Sigmoid colon (tissue), 7 donors: ENCODE data around the gene TEX51. TPM values are rescaled to one million over a fixed set of nuclear protein-coding genes. Genes with fewer than 3 reads are reported as not detected.

ENCODE experiments used
- DNase-seq: peaks from one replicate; pipeline ENCODE4 v3.0.0-alpha.2; 2019
- H3K27ac ChIP-seq, 4 donors: fragments of 200-600 bp; sonication (generic); one replicate each; pipeline ENCODE4 v1.5.1; 2016 to 2019; ENCODE audit warnings: mild to moderate bottlenecking in 1 of 4
- H3K27me3 ChIP-seq, 3 donors: fragments of 200-600 bp; sonication (generic); one replicate each; pipeline ENCODE4 v1.5.1; 2019; ENCODE audit warnings: mild to moderate bottlenecking in 1 of 3
- H3K36me3 ChIP-seq, 4 donors: fragments of 200-600 bp; sonication (generic); one replicate each; pipeline ENCODE4 v1.5.1; 2016 to 2019
- H3K4me1 ChIP-seq, 4 donors: fragments of 200-600 bp; sonication (generic); one replicate each; pipeline ENCODE4 v1.5.1; 2017 to 2019
- H3K4me3 ChIP-seq, 4 donors: fragments of 200-600 bp; sonication (generic); one replicate each; pipeline ENCODE4 v1.5.1; 2017 to 2019; ENCODE audit warnings: mild to moderate bottlenecking in 2 of 4, moderate library complexity in 1 of 4
- H3K9me3 ChIP-seq, 4 donors: fragments of 200-600 bp in 3 of 4; sonication (generic) in 3 of 4; one replicate each; pipeline versions ENCODE4 v1.5.1 to v1.6.1; 2013 to 2019
- CTCF ChIP-seq, 4 experiments: fragments of 450-650 bp in 3 of 4; fragments of 200-600 bp in 1 of 4; IDR thresholded peaks; one replicate each; pipeline ENCODE4 v1.5.1; 2016 to 2019; ENCODE audit warnings: antibody characterized with exemption in 4 of 4, mild to moderate bottlenecking in 3 of 4, moderate library complexity in 2 of 4
- EP300 ChIP-seq, 4 donors: sonication (generic); formaldehyde crosslinking; IDR thresholded peaks; one replicate each; pipeline ENCODE4 v1.6.1; 2017; ENCODE audit warnings: antibody characterized with exemption in 4 of 4
- POLR2A ChIP-seq, 2 donors: fragments of 450-650 bp; IDR thresholded peaks; one replicate each; pipeline ENCODE4 v1.6.1; 2016; ENCODE audit warnings: antibody characterized with exemption in 2 of 2, mild to moderate bottlenecking in 2 of 2, moderate library complexity in 2 of 2
- POLR2AphosphoS5 ChIP-seq, 4 donors: sonication (generic); formaldehyde crosslinking; IDR thresholded peaks; one replicate each; pipeline ENCODE4 v1.6.1; 2017; ENCODE audit warnings: antibody characterized with exemption in 4 of 4
- WGBS, 2 donors: extraction: QIAGEN DNeasy Blood & Tissue Kit; methylation state at CpG; one replicate each; pipeline ENCODE4 v1.1.7; 2013; 5-methylcytosine and 5-hydroxymethylcytosine counted together
- intact Hi-C: fragments of 100-400 bp; cut with DNase I; formaldehyde crosslinking; loops from one replicate; pipeline ENCODE4 v1.15.1; 2023
- polyA plus RNA-seq, 3 donors: library from polyadenylated mRNA; stranded (reverse); fragments of 200-250 nt; gene quantifications; one replicate each; pipeline ENCODE4 v1.2.3, GENCODE V29; 2013
- total RNA-seq, 4 donors: library from RNA; depleted of rRNA; stranded (reverse); fragments of >200 nt; gene quantifications; one replicate each; pipeline ENCODE4 v1.1.0, GENCODE V29; 2016
- donor health status: healthy with polysubstance abuse.
- donor health status: Bipolar disorder and iron deficiency.
- donor health status: healthy.

TEX51 gene
- total and polyA plus RNA-seq, 7 donors, result 1.2 TPM; not detected in 6

- no peak for DNase-seq
- Histone ChIP-seq H3K9me3 (peaks cover 0 to 10% (median 0%) of the 10 kb centered on the region in 4 donors), H3K27ac (no peak overlapping the region), H3K4me1 (no peaks in the 10 kb centered on the region), H3K27me3 (no peaks in the 10 kb centered on the region), H3K4me3 (no peak overlapping the region), H3K36me3 (no peaks in the 10 kb centered on the region)
- 86 to 88% methylated on average over 9 of the region's 9 CpGs for WGBS, 2 donors
- no peak for TF ChIP-seq POLR2A (IDR thresholded peaks at IDR 0.05)
- no peak for TF ChIP-seq CTCF (IDR thresholded peaks at IDR 0.05)
- no peak for TF ChIP-seq POLR2AphosphoS5 (IDR thresholded peaks at IDR 0.05)
- no peak for TF ChIP-seq EP300 (IDR thresholded peaks at IDR 0.05)
- intact Hi-C loops, result no loop called here
These were observed 2.1 kb downstream of the TEX51 start for GRCh38 chr2:126900646-126901319.

- no peak for DNase-seq
- WGBS, 2 donors, result 94 to 96% methylated on average over 2 of the region's 2 CpGs
- intact Hi-C loops, result no loop called here
- Histone ChIP-seq H3K27ac (no peak overlapping the region), H3K4me3 (no peak overlapping the region), H3K4me1 (no peaks in the 10 kb centered on the region), H3K36me3 (no peaks in the 10 kb centered on the region), H3K27me3 (no peaks in the 10 kb centered on the region), H3K9me3 (peaks cover 0 to 10% (median 0%) of the 10 kb centered on the region in 4 donors)
- TF ChIP-seq EP300 (IDR thresholded peaks at IDR 0.05), result no peak
- TF ChIP-seq CTCF (IDR thresholded peaks at IDR 0.05), result no peak
- no peak for TF ChIP-seq POLR2A (IDR thresholded peaks at IDR 0.05)
- TF ChIP-seq POLR2AphosphoS5 (IDR thresholded peaks at IDR 0.05), result no peak
These were observed 2.8 kb downstream of the TEX51 start for GRCh38 chr2:126901459-126901858.

GRCh38 chr2:126902152-126902835, 3.6 kb downstream of the TEX51 start:
- H3K27me3 ChIP-seq, result no peaks in the 10 kb centered on the region
- H3K4me3 ChIP-seq, result no peak overlapping the region
- peaks cover 0 to 10% (median 0%) of the 10 kb centered on the region in 4 donors for H3K9me3 ChIP-seq
- H3K27ac ChIP-seq, result no peak overlapping the region
- H3K4me1 ChIP-seq, result no peaks in the 10 kb centered on the region
- no peak for DNase-seq
- no peaks in the 10 kb centered on the region for H3K36me3 ChIP-seq
- intact Hi-C loops, result no loop called here
- 76 to 81% methylated on average over 7 of the region's 7 CpGs for WGBS, 2 donors
- TF ChIP-seq POLR2AphosphoS5 (IDR thresholded peaks at IDR 0.05) (no peak), POLR2A (IDR thresholded peaks at IDR 0.05) (no peak), EP300 (IDR thresholded peaks at IDR 0.05) (no peak), CTCF (IDR thresholded peaks at IDR 0.05) (no peak)

GRCh38 chr2:126902859-126903258, 4.2 kb downstream of the TEX51 start:
- no peak for DNase-seq
- 86 to 94% methylated on average over 6 of the region's 6 CpGs for WGBS, 2 donors
- Histone ChIP-seq H3K27ac (no peak overlapping the region), H3K4me1 (no peaks in the 10 kb centered on the region), H3K36me3 (no peaks in the 10 kb centered on the region), H3K4me3 (no peak overlapping the region), H3K9me3 (peaks cover 0 to 10% (median 0%) of the 10 kb centered on the region in 4 donors), H3K27me3 (no peaks in the 10 kb centered on the region)
- intact Hi-C loops, result no loop called here
- no peak for TF ChIP-seq POLR2AphosphoS5 (IDR thresholded peaks at IDR 0.05)
- TF ChIP-seq POLR2A (IDR thresholded peaks at IDR 0.05), result no peak
- TF ChIP-seq CTCF (IDR thresholded peaks at IDR 0.05), result no peak
- no peak for TF ChIP-seq EP300 (IDR thresholded peaks at IDR 0.05)
